NCI-H1417 (cell line): ENCODE data around the gene NKD1.

ENCODE experiments used
- DNase-seq, 3 experiments: peaks; one replicate each; lab custom pipeline; 2025; lab: John Stamatoyannopoulos, UW

Gene NKD1

GRCh38 chr16:50696126-50696525 is 147.9 kb downstream of the NKD1 start:
- DNase-seq: no peak

GRCh38 chr16:50696575-50697420 is 148.6 kb downstream of the NKD1 start:
- no peak for DNase-seq

GRCh38 chr16:50697421-50697715 is 149.2 kb downstream of the NKD1 start:
- DNase-seq: no peak

GRCh38 chr16:50697881-50698767 is 149.9 kb downstream of the NKD1 start:
- DNase-seq: no peak
